ENCODE data around the gene RRBP1.

RRBP1 gene

DNA sequence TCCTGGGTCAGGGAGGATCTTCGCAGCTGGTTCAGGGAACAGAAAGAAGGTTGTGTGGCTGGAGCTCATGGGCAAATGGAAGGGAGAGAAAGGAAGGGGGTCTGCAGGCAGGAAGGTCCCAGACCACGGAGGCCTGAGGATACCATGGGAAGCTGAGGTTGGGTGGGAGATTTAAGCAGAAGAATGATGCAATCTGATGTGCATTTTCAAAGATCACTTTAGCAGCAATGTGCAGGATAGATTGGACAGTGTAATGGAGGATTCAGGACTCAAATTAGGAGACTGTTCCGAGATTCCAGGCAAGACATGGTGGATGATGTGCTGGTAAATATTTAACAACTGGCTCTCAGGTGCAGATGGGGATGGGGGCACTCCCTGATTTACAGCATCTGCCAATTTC lies 5.8 kb upstream of the RRBP1 start:
- no peak for DNase-seq (ENCODE audit: low read depth in 1 of 2, low spot score in 1 of 2)
- no peak overlapping the region for H3K4me3 ChIP-seq (replicated peaks; ENCODE audit: insufficient read depth, low read length)
- no peak for TF ChIP-seq GABPA (IDR thresholded peaks at IDR 0.05; ENCODE audit: low read depth)
- H3K27ac ChIP-seq (replicated peaks): no peak overlapping the region
- no peaks in the 10 kb centered on the region for H3K27me3 ChIP-seq (ENCODE audit: insufficient read depth, poor library complexity, severe bottlenecking)

- Histone ChIP-seq H3K4me3 (replicated peaks; ENCODE audit: insufficient read depth, low read length) (no peak overlapping the region), H3K27ac (replicated peaks) (no peak overlapping the region), H3K27me3 (ENCODE audit: insufficient read depth, poor library complexity, severe bottlenecking) (no peaks in the 10 kb centered on the region)
- DNase-seq (ENCODE audit: low read depth in 1 of 2, low spot score in 1 of 2): no peak
- TF ChIP-seq, protein P1, sequence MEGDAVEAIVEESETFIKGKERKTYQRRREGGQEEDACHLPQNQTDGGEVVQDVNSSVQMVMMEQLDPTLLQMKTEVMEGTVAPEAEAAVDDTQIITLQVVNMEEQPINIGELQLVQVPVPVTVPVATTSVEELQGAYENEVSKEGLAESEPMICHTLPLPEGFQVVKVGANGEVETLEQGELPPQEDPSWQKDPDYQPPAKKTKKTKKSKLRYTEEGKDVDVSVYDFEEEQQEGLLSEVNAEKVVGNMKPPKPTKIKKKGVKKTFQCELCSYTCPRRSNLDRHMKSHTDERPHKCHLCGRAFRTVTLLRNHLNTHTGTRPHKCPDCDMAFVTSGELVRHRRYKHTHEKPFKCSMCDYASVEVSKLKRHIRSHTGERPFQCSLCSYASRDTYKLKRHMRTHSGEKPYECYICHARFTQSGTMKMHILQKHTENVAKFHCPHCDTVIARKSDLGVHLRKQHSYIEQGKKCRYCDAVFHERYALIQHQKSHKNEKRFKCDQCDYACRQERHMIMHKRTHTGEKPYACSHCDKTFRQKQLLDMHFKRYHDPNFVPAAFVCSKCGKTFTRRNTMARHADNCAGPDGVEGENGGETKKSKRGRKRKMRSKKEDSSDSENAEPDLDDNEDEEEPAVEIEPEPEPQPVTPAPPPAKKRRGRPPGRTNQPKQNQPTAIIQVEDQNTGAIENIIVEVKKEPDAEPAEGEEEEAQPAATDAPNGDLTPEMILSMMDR (IDR thresholded peaks at IDR 0.05; ENCODE audit: insufficient read depth, low read length): no peak
- TF ChIP-seq POLR2AphosphoS5 (IDR thresholded peaks at IDR 0.05; ENCODE audit: low read depth) (no peak), GABPA (IDR thresholded peaks at IDR 0.05; ENCODE audit: low read depth) (no peak), SPI1 (IDR thresholded peaks at IDR 0.05; ENCODE audit: borderline replicate concordance, low read depth) (no peak)
- TF ChIP-seq, protein P2, sequence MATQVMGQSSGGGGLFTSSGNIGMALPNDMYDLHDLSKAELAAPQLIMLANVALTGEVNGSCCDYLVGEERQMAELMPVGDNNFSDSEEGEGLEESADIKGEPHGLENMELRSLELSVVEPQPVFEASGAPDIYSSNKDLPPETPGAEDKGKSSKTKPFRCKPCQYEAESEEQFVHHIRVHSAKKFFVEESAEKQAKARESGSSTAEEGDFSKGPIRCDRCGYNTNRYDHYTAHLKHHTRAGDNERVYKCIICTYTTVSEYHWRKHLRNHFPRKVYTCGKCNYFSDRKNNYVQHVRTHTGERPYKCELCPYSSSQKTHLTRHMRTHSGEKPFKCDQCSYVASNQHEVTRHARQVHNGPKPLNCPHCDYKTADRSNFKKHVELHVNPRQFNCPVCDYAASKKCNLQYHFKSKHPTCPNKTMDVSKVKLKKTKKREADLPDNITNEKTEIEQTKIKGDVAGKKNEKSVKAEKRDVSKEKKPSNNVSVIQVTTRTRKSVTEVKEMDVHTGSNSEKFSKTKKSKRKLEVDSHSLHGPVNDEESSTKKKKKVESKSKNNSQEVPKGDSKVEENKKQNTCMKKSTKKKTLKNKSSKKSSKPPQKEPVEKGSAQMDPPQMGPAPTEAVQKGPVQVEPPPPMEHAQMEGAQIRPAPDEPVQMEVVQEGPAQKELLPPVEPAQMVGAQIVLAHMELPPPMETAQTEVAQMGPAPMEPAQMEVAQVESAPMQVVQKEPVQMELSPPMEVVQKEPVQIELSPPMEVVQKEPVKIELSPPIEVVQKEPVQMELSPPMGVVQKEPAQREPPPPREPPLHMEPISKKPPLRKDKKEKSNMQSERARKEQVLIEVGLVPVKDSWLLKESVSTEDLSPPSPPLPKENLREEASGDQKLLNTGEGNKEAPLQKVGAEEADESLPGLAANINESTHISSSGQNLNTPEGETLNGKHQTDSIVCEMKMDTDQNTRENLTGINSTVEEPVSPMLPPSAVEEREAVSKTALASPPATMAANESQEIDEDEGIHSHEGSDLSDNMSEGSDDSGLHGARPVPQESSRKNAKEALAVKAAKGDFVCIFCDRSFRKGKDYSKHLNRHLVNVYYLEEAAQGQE (IDR thresholded peaks at IDR 0.05; ENCODE audit: insufficient replicate concordance, low read depth): no peak
Observed at GRCh38 chr20:17685168-17685567, 3.1 kb upstream of the RRBP1 start.

- Histone ChIP-seq H3K4me3 (replicated peaks; ENCODE audit: insufficient read depth, low read length) (no peak overlapping the region), H3K27ac (replicated peaks) (no peak overlapping the region), H3K27me3 (ENCODE audit: insufficient read depth, poor library complexity, severe bottlenecking) (no peaks in the 10 kb centered on the region)
- no peak for TF ChIP-seq GABPA (IDR thresholded peaks at IDR 0.05; ENCODE audit: low read depth)
- TF ChIP-seq SPI1 (IDR thresholded peaks at IDR 0.05; ENCODE audit: borderline replicate concordance, low read depth): no peak
- TF ChIP-seq, protein P1 (IDR thresholded peaks at IDR 0.05; ENCODE audit: insufficient read depth, low read length): no peak
- TF ChIP-seq POLR2AphosphoS5 (IDR thresholded peaks at IDR 0.05; ENCODE audit: low read depth): no peak
- TF ChIP-seq, protein P2 (IDR thresholded peaks at IDR 0.05; ENCODE audit: insufficient replicate concordance, low read depth): no peak
- DNase-seq (ENCODE audit: low read depth in 1 of 2, low spot score in 1 of 2): no peak
Observed at GRCh38 chr20:17684077-17684888, 2.2 kb upstream of the RRBP1 start.

GRCh38 chr20:17683218-17684076 lies 1.4 kb upstream of the RRBP1 start:
- no peak overlapping the region for H3K4me3 ChIP-seq (replicated peaks; ENCODE audit: insufficient read depth, low read length)
- DNase-seq (ENCODE audit: low read depth in 1 of 2, low spot score in 1 of 2): no peak
- H3K27me3 ChIP-seq (ENCODE audit: insufficient read depth, poor library complexity, severe bottlenecking): no peaks in the 10 kb centered on the region
- TF ChIP-seq, protein P2 (IDR thresholded peaks at IDR 0.05; ENCODE audit: insufficient replicate concordance, low read depth): no peak
- TF ChIP-seq POLR2AphosphoS5 (IDR thresholded peaks at IDR 0.05; ENCODE audit: low read depth) (no peak), SPI1 (IDR thresholded peaks at IDR 0.05; ENCODE audit: borderline replicate concordance, low read depth) (no peak), GABPA (IDR thresholded peaks at IDR 0.05; ENCODE audit: low read depth) (no peak)
- TF ChIP-seq, protein P1 (IDR thresholded peaks at IDR 0.05; ENCODE audit: insufficient read depth, low read length): no peak
- no peak overlapping the region for H3K27ac ChIP-seq (replicated peaks)

Data from HL-60 (cell line).